Subcutaneous abdominal adipose tissue (tissue), 5 donors: ENCODE data around the gene SLC1A7.
A peak's percentile ranks its signal among the peaks of the same experiment; 100 is the strongest.

ENCODE experiments used
- H3K27ac ChIP-seq: one replicate; pipeline ENCODE4 v1.7.0; 2013; ENCODE audit warnings: low read depth, mild to moderate bottlenecking, inconsistent platforms, low read length, moderate library complexity
- H3K27me3 ChIP-seq, 5 donors: one replicate each; pipeline ENCODE4 v1.7.0; 2013; ENCODE audit warnings: low read length in 5 of 5, inconsistent platforms in 1 of 5; ENCODE audit not compliant: control insufficient read depth in 5 of 5, insufficient read depth in 4 of 5
- H3K36me3 ChIP-seq, 5 donors: one replicate each; pipeline ENCODE4 v1.7.0; 2013; ENCODE audit warnings: low read length in 5 of 5; ENCODE audit not compliant: control insufficient read depth in 5 of 5, insufficient read depth in 5 of 5
- H3K4me1 ChIP-seq, 5 donors: one replicate each; pipeline ENCODE4 v1.7.0; 2013; ENCODE audit warnings: low read length in 5 of 5, mild to moderate bottlenecking in 3 of 5, moderate library complexity in 1 of 5; ENCODE audit not compliant: control insufficient read depth in 5 of 5, insufficient read depth in 5 of 5
- H3K4me3 ChIP-seq, 5 donors: one replicate each; pipeline ENCODE4 v1.7.0; 2013; ENCODE audit warnings: low read length in 5 of 5, low read depth in 1 of 5
- H3K9ac ChIP-seq, 5 donors: one replicate each; pipeline ENCODE4 v1.7.0; 2013; ENCODE audit warnings: low read length in 5 of 5, mild to moderate bottlenecking in 4 of 5, moderate library complexity in 3 of 5
- H3K9me3 ChIP-seq, 5 donors: one replicate each; pipeline ENCODE4 v1.7.0; 2013; ENCODE audit warnings: low read length in 5 of 5; ENCODE audit not compliant: control insufficient read depth in 5 of 5
- donor health status: healthy.
- donor health status: healthy.
- donor health status: healthy.
- donor health status: healthy.
- donor health status: healthy.

Gene SLC1A7

GRCh38 chr1:53051676-53052075 is 90.8 kb downstream of the SLC1A7 start:
- no peaks in the 10 kb centered on the region for H3K27me3 ChIP-seq
- no peak overlapping the region for H3K9ac ChIP-seq
- H3K4me3 ChIP-seq: no peak overlapping the region
- no peak overlapping the region for H3K27ac ChIP-seq
- peaks cover 2 to 36% (median 28%) of the 10 kb centered on the region in 5 donors for H3K4me1 ChIP-seq
- H3K36me3 ChIP-seq: peaks cover 20 to 43% (median 26%) of the 10 kb centered on the region in 5 donors
- H3K9me3 ChIP-seq: no peaks in the 10 kb centered on the region

GRCh38 chr1:53050310-53050709 is 92.1 kb downstream of the SLC1A7 start:
- H3K4me3 ChIP-seq: no peak overlapping the region
- H3K9ac ChIP-seq: peak overlapping the region in 1 of 5 donors; percentile 29
- H3K27me3 ChIP-seq: no peaks in the 10 kb centered on the region
- H3K36me3 ChIP-seq: peaks cover 20 to 43% (median 26%) of the 10 kb centered on the region in 5 donors
- H3K27ac ChIP-seq: peak overlapping the region; percentile 18
- H3K4me1 ChIP-seq: peaks cover 2 to 39% (median 32%) of the 10 kb centered on the region in 5 donors
- no peaks in the 10 kb centered on the region for H3K9me3 ChIP-seq

- Histone ChIP-seq H3K9me3 (no peaks in the 10 kb centered on the region), H3K27me3 (no peaks in the 10 kb centered on the region), H3K27ac (no peak overlapping the region), H3K9ac (no peak overlapping the region), H3K4me1 (peaks cover 2 to 39% (median 32%) of the 10 kb centered on the region in 5 donors), H3K36me3 (peaks cover 20 to 43% (median 26%) of the 10 kb centered on the region in 5 donors), H3K4me3 (no peak overlapping the region)
Measured at GRCh38 chr1:53049574-53049967, 92.9 kb downstream of the SLC1A7 start.

GRCh38 chr1:53048960-53049573 is 93.4 kb downstream of the SLC1A7 start:
- no peak overlapping the region for H3K4me3 ChIP-seq
- H3K4me1 ChIP-seq: peaks cover 2 to 39% (median 32%) of the 10 kb centered on the region in 5 donors
- H3K9ac ChIP-seq: no peak overlapping the region
- H3K27me3 ChIP-seq: no peaks in the 10 kb centered on the region
- no peaks in the 10 kb centered on the region for H3K9me3 ChIP-seq
- H3K36me3 ChIP-seq: peaks cover 20 to 43% (median 26%) of the 10 kb centered on the region in 5 donors
- no peak overlapping the region for H3K27ac ChIP-seq

GRCh38 chr1:53047737-53048736 is 94.4 kb downstream of the SLC1A7 start:
- H3K9ac ChIP-seq: no peak overlapping the region
- no peaks in the 10 kb centered on the region for H3K27me3 ChIP-seq
- H3K4me3 ChIP-seq: no peak overlapping the region
- peaks cover 12 to 36% (median 21%) of the 10 kb centered on the region in 5 donors for H3K36me3 ChIP-seq
- peaks cover 3 to 39% (median 34%) of the 10 kb centered on the region in 5 donors for H3K4me1 ChIP-seq
- no peaks in the 10 kb centered on the region for H3K9me3 ChIP-seq
- no peak overlapping the region for H3K27ac ChIP-seq

DNA sequence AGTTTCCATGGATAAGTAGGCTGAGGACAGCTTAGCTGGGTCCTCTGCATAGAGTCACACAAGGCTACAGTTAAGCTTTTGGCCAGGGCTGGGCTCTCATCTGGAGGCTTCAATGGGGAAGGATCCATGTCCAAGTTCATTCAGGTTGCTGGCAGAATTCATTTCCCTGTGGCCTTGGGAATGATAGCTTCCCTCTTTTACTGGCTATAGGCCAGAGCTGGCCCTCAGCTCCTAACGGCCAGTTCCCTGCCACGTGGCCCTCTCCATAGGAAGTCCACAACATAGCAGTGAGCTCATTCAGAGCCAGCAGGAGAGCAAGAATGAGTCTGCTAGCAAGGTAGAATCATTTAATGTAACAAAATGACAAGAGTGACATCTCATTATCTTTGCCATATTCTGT is 95.5 kb downstream of the SLC1A7 start:
- Histone ChIP-seq H3K9ac (no peak overlapping the region), H3K9me3 (no peaks in the 10 kb centered on the region), H3K27ac (no peak overlapping the region), H3K27me3 (no peaks in the 10 kb centered on the region), H3K4me3 (no peak overlapping the region), H3K4me1 (peaks cover 3 to 47% (median 39%) of the 10 kb centered on the region in 5 donors), H3K36me3 (peaks cover 7 to 27% (median 15%) of the 10 kb centered on the region in 5 donors)

- Histone ChIP-seq H3K27ac (no peak overlapping the region), H3K36me3 (peaks cover 7 to 25% (median 14%) of the 10 kb centered on the region in 5 donors), H3K4me3 (no peak overlapping the region), H3K4me1 (peaks cover 2 to 42% (median 32%) of the 10 kb centered on the region in 5 donors), H3K9ac (no peak overlapping the region), H3K9me3 (no peaks in the 10 kb centered on the region), H3K27me3 (no peaks in the 10 kb centered on the region)
Measured at GRCh38 chr1:53044926-53045325, 97.5 kb downstream of the SLC1A7 start.

DNA sequence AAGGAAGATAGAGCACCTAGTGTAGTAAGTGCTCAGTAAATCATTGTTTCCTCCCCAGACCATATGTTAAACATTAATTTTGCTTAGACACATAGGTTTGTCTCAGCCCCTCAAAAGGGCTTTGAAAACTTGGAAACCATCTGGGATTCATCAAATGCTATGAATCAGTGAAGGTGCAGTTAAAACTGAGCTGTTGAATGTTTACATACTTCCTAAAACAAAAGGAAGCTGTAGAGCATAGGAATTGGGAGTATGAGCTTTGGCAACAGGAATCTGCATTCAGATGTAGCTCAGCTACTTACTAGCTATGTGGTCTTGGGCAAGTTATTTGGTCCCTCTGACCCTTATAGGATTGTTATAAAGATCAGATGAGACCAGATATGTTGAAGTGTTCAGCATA is 99.2 kb downstream of the SLC1A7 start:
- H3K9ac ChIP-seq: no peak overlapping the region
- no peaks in the 10 kb centered on the region for H3K27me3 ChIP-seq
- no peak overlapping the region for H3K27ac ChIP-seq
- peaks cover 8 to 28% (median 19%) of the 10 kb centered on the region in 5 donors for H3K36me3 ChIP-seq
- no peak overlapping the region for H3K4me3 ChIP-seq
- H3K4me1 ChIP-seq: peaks cover 2 to 47% (median 37%) of the 10 kb centered on the region in 5 donors
- no peaks in the 10 kb centered on the region for H3K9me3 ChIP-seq

- Histone ChIP-seq H3K36me3 (peaks cover 6 to 21% (median 14%) of the 10 kb centered on the region in 5 donors), H3K27ac (peak overlapping the region; percentile 55), H3K9me3 (no peaks in the 10 kb centered on the region), H3K4me1 (peaks cover 2 to 49% (median 39%) of the 10 kb centered on the region in 5 donors), H3K27me3 (no peaks in the 10 kb centered on the region), H3K9ac (peak overlapping the region in 2 of 5 donors; percentile 30 to 41), H3K4me3 (peak overlapping the region in 1 of 5 donors; percentile 29)
Measured at GRCh38 chr1:53038566-53038965, 103.9 kb downstream of the SLC1A7 start.
